HG03432 (cell line): ENCODE data around the gene AQP12B.

Experiments used
- ATAC-seq: cut with Tn5 transposase; IDR thresholded peaks from one replicate; pipeline ENCODE4 v1.9.1; 2021; ENCODE audit warnings: mild to moderate bottlenecking, moderate library complexity; ENCODE audit not compliant: unreplicated experiment

The AQP12B gene

GRCh38 chr2:240649331-240649730 is 33.4 kb downstream of the AQP12B start:
- ATAC-seq, result no peak

- no peak for ATAC-seq
Measured at GRCh38 chr2:240648650-240649275, 33.9 kb downstream of the AQP12B start.

GRCh38 chr2:240648155-240648649 is 34.5 kb downstream of the AQP12B start:
- ATAC-seq, result no peak

GRCh38 chr2:240647503-240648154 is 35.1 kb downstream of the AQP12B start:
- no peak for ATAC-seq

GRCh38 chr2:240646900-240647502 is 35.7 kb downstream of the AQP12B start:
- no peak for ATAC-seq

- ATAC-seq, result no peak
Measured at GRCh38 chr2:240646176-240646899, 36.3 kb downstream of the AQP12B start.

GRCh38 chr2:240645801-240646175 is 36.9 kb downstream of the AQP12B start:
- ATAC-seq, result no peak

- ATAC-seq, result no peak
Measured at GRCh38 chr2:240645346-240645745, 37.3 kb downstream of the AQP12B start.

GRCh38 chr2:240644859-240645301 is 37.8 kb downstream of the AQP12B start:
- no peak for ATAC-seq

- no peak for ATAC-seq
Measured at GRCh38 chr2:240644171-240644651, 38.5 kb downstream of the AQP12B start.

- ATAC-seq, result no peak
Measured at GRCh38 chr2:240643811-240644150, 38.9 kb downstream of the AQP12B start.

GRCh38 chr2:240643093-240643810 is 39.4 kb downstream of the AQP12B start:
- ATAC-seq, result no peak

- ATAC-seq, result no peak
Measured at GRCh38 chr2:240642806-240643092, 39.9 kb downstream of the AQP12B start.

GRCh38 chr2:240642061-240642805 is 40.5 kb downstream of the AQP12B start:
- ATAC-seq, result no peak

GRCh38 chr2:240640939-240641338 is 41.7 kb downstream of the AQP12B start:
- no peak for ATAC-seq

- no peak for ATAC-seq
Measured at GRCh38 chr2:240639566-240639965, 43.1 kb downstream of the AQP12B start.

- ATAC-seq, result no peak
Measured at GRCh38 chr2:240638512-240639160, 44.0 kb downstream of the AQP12B start.

GRCh38 chr2:240637901-240638345 is 44.8 kb downstream of the AQP12B start:
- ATAC-seq, result no peak

GRCh38 chr2:240637116-240637900 is 45.4 kb downstream of the AQP12B start:
- no peak for ATAC-seq
